Kasumi-1 (cell line): Measurements from ENCODE around the gene INS.

Experiments used
- DNase-seq, 2 experiments: peaks; one replicate each; lab custom pipeline; 2025; lab: John Stamatoyannopoulos, UW

The INS gene

GRCh38 chr11:2115308-2115707, 45.7 kb downstream of the INS start:
- DNase-seq: no peak

GRCh38 chr11:2114430-2115241, 46.4 kb downstream of the INS start:
- DNase-seq: no peak

GRCh38 chr11:2113776-2114175, 47.2 kb downstream of the INS start:
- no peak for DNase-seq

- no peak for DNase-seq
Measured at GRCh38 chr11:2110521-2110920, 50.5 kb downstream of the INS start.
